ENCODE results near the gene USH2A.

- TF ChIP-seq POLR2AphosphoS5 (IDR thresholded peaks at IDR 0.05) (no peak), CTCF (IDR thresholded peaks at IDR 0.05) (no peak)
These were observed 3.0 kb downstream of the USH2A start for GRCh38 chr1:216420263-216420662.
